ENCODE measurements around the gene DECR2.
"Not testable (repeated sequence)": the region's sequence is repeated elsewhere in the genome, so short reads cannot be mapped to it uniquely, and the experiment has no call there.

DECR2 gene

GRCh38 chr16:373848-374615 is 27.7 kb upstream of the DECR2 start:
- Histone ChIP-seq H3K27me3 (ENCODE audit: control insufficient read depth, insufficient read depth, low read length, poor library complexity, severe bottlenecking) (no peaks in the 10 kb centered on the region), H3K27ac (ENCODE audit: insufficient read depth, low read depth, low read length, poor library complexity, severe bottlenecking) (no peak overlapping the region), H3K9me3 (ENCODE audit: control insufficient read depth, low read length) (no peaks in the 10 kb centered on the region), H3K4me1 (ENCODE audit: control insufficient read depth, insufficient read depth, low read length) (peaks cover 11% of the 10 kb centered on the region), H3K36me3 (ENCODE audit: control insufficient read depth, insufficient read depth, low read length) (peaks cover under 1% of the 10 kb centered on the region), H3K4me3 (ENCODE audit: insufficient read depth, low read depth, low read length) (no peak overlapping the region)
- WGBS, 2 experiments, result 91 to 92% methylated on average over 44 of the region's 44 CpGs

GRCh38 chr16:374616-374926 is 27.1 kb upstream of the DECR2 start:
- Histone ChIP-seq H3K36me3 (ENCODE audit: control insufficient read depth, insufficient read depth, low read length) (no peaks in the 10 kb centered on the region), H3K4me3 (ENCODE audit: insufficient read depth, low read depth, low read length) (no peak overlapping the region), H3K9me3 (ENCODE audit: control insufficient read depth, low read length) (no peaks in the 10 kb centered on the region), H3K27ac (ENCODE audit: insufficient read depth, low read depth, low read length, poor library complexity, severe bottlenecking) (no peak overlapping the region), H3K27me3 (ENCODE audit: control insufficient read depth, insufficient read depth, low read length, poor library complexity, severe bottlenecking) (no peaks in the 10 kb centered on the region), H3K4me1 (ENCODE audit: control insufficient read depth, insufficient read depth, low read length) (peaks cover 14% of the 10 kb centered on the region)
- WGBS, 2 experiments, result 95 to 97% methylated on average over 9 of the region's 9 CpGs

- 93 to 94% methylated on average over 23 of the region's 23 CpGs for WGBS, 2 experiments
- no peak overlapping the region for H3K4me3 ChIP-seq (ENCODE audit: insufficient read depth, low read depth, low read length)
Measured at GRCh38 chr16:375212-375611, 26.5 kb upstream of the DECR2 start.

GRCh38 chr16:375927-376816 is 25.5 kb upstream of the DECR2 start:
- WGBS, 2 experiments, result 96 to 97% methylated on average over 44 of the region's 44 CpGs
- H3K27me3 ChIP-seq (ENCODE audit: control insufficient read depth, insufficient read depth, low read length, poor library complexity, severe bottlenecking), result no peaks in the 10 kb centered on the region
- H3K9me3 ChIP-seq (ENCODE audit: control insufficient read depth, low read length), result no peaks in the 10 kb centered on the region
- H3K4me3 ChIP-seq (ENCODE audit: insufficient read depth, low read depth, low read length), result no peak overlapping the region
- no peaks in the 10 kb centered on the region for H3K36me3 ChIP-seq (ENCODE audit: control insufficient read depth, insufficient read depth, low read length)
- peaks cover 7% of the 10 kb centered on the region for H3K4me1 ChIP-seq (ENCODE audit: control insufficient read depth, insufficient read depth, low read length)
- H3K27ac ChIP-seq (ENCODE audit: insufficient read depth, low read depth, low read length, poor library complexity, severe bottlenecking), result no peak overlapping the region

More at GRCh38 chr16:375212-375611, 26.5 kb upstream of the DECR2 start:
- Histone ChIP-seq H3K4me1 (ENCODE audit: control insufficient read depth, insufficient read depth, low read length) (peaks cover 9% of the 10 kb centered on the region), H3K27ac (ENCODE audit: insufficient read depth, low read depth, low read length, poor library complexity, severe bottlenecking) (no peak overlapping the region), H3K36me3 (ENCODE audit: control insufficient read depth, insufficient read depth, low read length) (no peaks in the 10 kb centered on the region), H3K27me3 (ENCODE audit: control insufficient read depth, insufficient read depth, low read length, poor library complexity, severe bottlenecking) (no peaks in the 10 kb centered on the region), H3K9me3 (ENCODE audit: control insufficient read depth, low read length) (no peaks in the 10 kb centered on the region)

- Histone ChIP-seq H3K4me3 (ENCODE audit: insufficient read depth, low read depth, low read length) (no peak overlapping the region), H3K9me3 (ENCODE audit: control insufficient read depth, low read length) (no peaks in the 10 kb centered on the region), H3K4me1 (ENCODE audit: control insufficient read depth, insufficient read depth, low read length) (peaks cover 7% of the 10 kb centered on the region), H3K27me3 (ENCODE audit: control insufficient read depth, insufficient read depth, low read length, poor library complexity, severe bottlenecking) (no peaks in the 10 kb centered on the region), H3K36me3 (ENCODE audit: control insufficient read depth, insufficient read depth, low read length) (no peaks in the 10 kb centered on the region), H3K27ac (ENCODE audit: insufficient read depth, low read depth, low read length, poor library complexity, severe bottlenecking) (no peak overlapping the region)
- WGBS, 2 experiments, result 94 to 96% methylated on average over 26 of the region's 26 CpGs
Measured at GRCh38 chr16:376817-377418, 24.8 kb upstream of the DECR2 start.

- H3K36me3 ChIP-seq (ENCODE audit: control insufficient read depth, insufficient read depth, low read length), result no peaks in the 10 kb centered on the region
- peaks cover 6% of the 10 kb centered on the region for H3K27me3 ChIP-seq (ENCODE audit: control insufficient read depth, insufficient read depth, low read length, poor library complexity, severe bottlenecking)
- H3K9me3 ChIP-seq (ENCODE audit: control insufficient read depth, low read length), result no peaks in the 10 kb centered on the region
- H3K4me1 ChIP-seq (ENCODE audit: control insufficient read depth, insufficient read depth, low read length), result peaks cover 7% of the 10 kb centered on the region
- no peak overlapping the region for H3K4me3 ChIP-seq (ENCODE audit: insufficient read depth, low read depth, low read length)
- 91% methylated on average over 42 of the region's 42 CpGs for WGBS, 2 experiments
- H3K27ac ChIP-seq (ENCODE audit: insufficient read depth, low read depth, low read length, poor library complexity, severe bottlenecking), result no peak overlapping the region
Measured at GRCh38 chr16:377419-377951, 24.2 kb upstream of the DECR2 start.

GRCh38 chr16:378113-378820 is 23.4 kb upstream of the DECR2 start:
- not testable (repeated sequence) for H3K36me3 ChIP-seq (ENCODE audit: control insufficient read depth, insufficient read depth, low read length); H3K9me3 ChIP-seq (ENCODE audit: control insufficient read depth, low read length); H3K4me3 ChIP-seq (ENCODE audit: insufficient read depth, low read depth, low read length); H3K27ac ChIP-seq (ENCODE audit: insufficient read depth, low read depth, low read length, poor library complexity, severe bottlenecking)
- H3K27me3 ChIP-seq (ENCODE audit: control insufficient read depth, insufficient read depth, low read length, poor library complexity, severe bottlenecking), result peaks cover 13% of the 10 kb centered on the region
- 87 to 88% methylated on average over 31 to 35 of the region's 36 CpGs for whole genome bisulfite sequencing, 2 experiments
- H3K4me1 ChIP-seq (ENCODE audit: control insufficient read depth, insufficient read depth, low read length), result peaks cover 14% of the 10 kb centered on the region

- H3K4me1 ChIP-seq (ENCODE audit: control insufficient read depth, insufficient read depth, low read length), result peaks cover 19% of the 10 kb centered on the region
- no peak overlapping the region for H3K27ac ChIP-seq (ENCODE audit: insufficient read depth, low read depth, low read length, poor library complexity, severe bottlenecking)
- H3K36me3 ChIP-seq (ENCODE audit: control insufficient read depth, insufficient read depth, low read length), result no peaks in the 10 kb centered on the region
- WGBS, 2 experiments, result 69 to 73% methylated on average over 14 of the region's 14 CpGs
- peaks cover 19% of the 10 kb centered on the region for H3K27me3 ChIP-seq (ENCODE audit: control insufficient read depth, insufficient read depth, low read length, poor library complexity, severe bottlenecking)
- H3K4me3 ChIP-seq (ENCODE audit: insufficient read depth, low read depth, low read length), result no peak overlapping the region
- no peaks in the 10 kb centered on the region for H3K9me3 ChIP-seq (ENCODE audit: control insufficient read depth, low read length)
Measured at GRCh38 chr16:378821-379182, 22.9 kb upstream of the DECR2 start.

- H3K27ac ChIP-seq (ENCODE audit: insufficient read depth, low read depth, low read length, poor library complexity, severe bottlenecking), result no peak overlapping the region
- H3K27me3 ChIP-seq (ENCODE audit: control insufficient read depth, insufficient read depth, low read length, poor library complexity, severe bottlenecking), result peaks cover 24% of the 10 kb centered on the region
- H3K4me1 ChIP-seq (ENCODE audit: control insufficient read depth, insufficient read depth, low read length), result peaks cover 19% of the 10 kb centered on the region
- H3K9me3 ChIP-seq (ENCODE audit: control insufficient read depth, low read length), result no peaks in the 10 kb centered on the region
- H3K4me3 ChIP-seq (ENCODE audit: insufficient read depth, low read depth, low read length), result no peak overlapping the region
- no peaks in the 10 kb centered on the region for H3K36me3 ChIP-seq (ENCODE audit: control insufficient read depth, insufficient read depth, low read length)
- WGBS, 2 experiments, result 68 to 69% methylated on average over 16 of the region's 16 CpGs
Measured at GRCh38 chr16:379183-379960, 22.3 kb upstream of the DECR2 start.

All from ectodermal cell (in vitro differentiated cells).